ENCODE results near the gene C2CD4D.

DNA sequence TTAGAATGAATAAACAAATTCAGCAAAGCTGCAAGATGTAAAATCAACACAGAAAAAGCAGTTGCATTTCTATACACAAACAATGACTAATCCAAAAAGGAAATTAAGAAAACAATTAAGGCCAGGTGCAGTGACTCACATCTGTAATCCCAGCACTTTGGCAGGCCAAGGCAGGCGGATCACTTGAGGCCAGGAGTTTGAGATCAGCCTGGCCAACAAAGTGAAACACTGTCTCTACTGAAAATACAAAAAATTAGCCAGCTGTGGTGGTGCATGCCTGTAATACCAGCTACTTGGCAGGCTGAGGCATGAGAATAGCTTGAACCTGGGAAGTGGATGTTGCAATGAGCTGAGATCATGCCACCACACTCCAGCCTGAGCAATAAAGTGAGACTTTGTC lies 47.4 kb upstream of the C2CD4D start:
- TF ChIP-seq RAD21 (conservative IDR thresholded peaks at IDR 0.05) (no peak), EZH2 (IDR thresholded peaks at IDR 0.05; ENCODE audit: borderline replicate concordance, insufficient read depth, low read length, poor library complexity, severe bottlenecking) (no peak), POLR2AphosphoS5 (IDR thresholded peaks at IDR 0.05) (no peak), REST (IDR thresholded peaks at IDR 0.05; ENCODE audit: borderline replicate concordance) (no peak), MXI1 (conservative IDR thresholded peaks at IDR 0.05; ENCODE audit: poor library complexity, severe bottlenecking) (no peak), TAF1 (IDR thresholded peaks at IDR 0.05; ENCODE audit: low read depth) (no peak), EP300 (conservative IDR thresholded peaks at IDR 0.05; ENCODE audit: poor library complexity, severe bottlenecking) (no peak), SMC3 (conservative IDR thresholded peaks at IDR 0.05; ENCODE audit: poor library complexity) (no peak)
- TF ChIP-seq, protein P1, sequence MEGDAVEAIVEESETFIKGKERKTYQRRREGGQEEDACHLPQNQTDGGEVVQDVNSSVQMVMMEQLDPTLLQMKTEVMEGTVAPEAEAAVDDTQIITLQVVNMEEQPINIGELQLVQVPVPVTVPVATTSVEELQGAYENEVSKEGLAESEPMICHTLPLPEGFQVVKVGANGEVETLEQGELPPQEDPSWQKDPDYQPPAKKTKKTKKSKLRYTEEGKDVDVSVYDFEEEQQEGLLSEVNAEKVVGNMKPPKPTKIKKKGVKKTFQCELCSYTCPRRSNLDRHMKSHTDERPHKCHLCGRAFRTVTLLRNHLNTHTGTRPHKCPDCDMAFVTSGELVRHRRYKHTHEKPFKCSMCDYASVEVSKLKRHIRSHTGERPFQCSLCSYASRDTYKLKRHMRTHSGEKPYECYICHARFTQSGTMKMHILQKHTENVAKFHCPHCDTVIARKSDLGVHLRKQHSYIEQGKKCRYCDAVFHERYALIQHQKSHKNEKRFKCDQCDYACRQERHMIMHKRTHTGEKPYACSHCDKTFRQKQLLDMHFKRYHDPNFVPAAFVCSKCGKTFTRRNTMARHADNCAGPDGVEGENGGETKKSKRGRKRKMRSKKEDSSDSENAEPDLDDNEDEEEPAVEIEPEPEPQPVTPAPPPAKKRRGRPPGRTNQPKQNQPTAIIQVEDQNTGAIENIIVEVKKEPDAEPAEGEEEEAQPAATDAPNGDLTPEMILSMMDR (IDR thresholded peaks at IDR 0.05; ENCODE audit: poor library complexity, severe bottlenecking) = no peak
